Esophagus muscularis mucosa (tissue), 4 donors: Measurements from ENCODE around the gene BICD1.

Experiments
- CTCF ChIP-seq, 3 experiments: fragments of 200-600 bp in 2 of 3; fragments of 450-650 bp in 1 of 3; sonication (generic) in 2 of 3; IDR thresholded peaks; one replicate each; pipeline ENCODE4 v1.5.1; 2017 to 2019; ENCODE audit warnings: antibody characterized with exemption in 3 of 3, mild to moderate bottlenecking in 2 of 3, moderate library complexity in 1 of 3
- EP300 ChIP-seq: sonication (generic); formaldehyde crosslinking; IDR thresholded peaks from one replicate; pipeline ENCODE4 v1.6.1; 2017; ENCODE audit warnings: antibody characterized with exemption
- POLR2A ChIP-seq: fragments of 450-650 bp; IDR thresholded peaks from one replicate; pipeline ENCODE4 v1.6.1; 2017; ENCODE audit warnings: antibody characterized with exemption, moderate library complexity, mild to moderate bottlenecking, low read depth

- no peak for TF ChIP-seq CTCF (IDR thresholded peaks at IDR 0.05)
- no peak for TF ChIP-seq EP300
- no peak for TF ChIP-seq POLR2A
Measured at GRCh38 chr12:32273712-32274111, 167.1 kb downstream of the BICD1 start.
